Kidney epithelial cell (primary cell): ENCODE data around the gene FAM117B. TPM values are rescaled to one million over a fixed set of nuclear protein-coding genes. Genes with fewer than 3 reads are reported as not detected.

Experiments used
- DNase-seq: peaks from one replicate; pipeline ENCODE4 v3.0.0-alpha.2; 2010; ENCODE audit warnings: low read depth
- H3K27me3 ChIP-seq: 2 replicates; pipeline ENCODE4 v1.6.0; 2011; ENCODE audit warnings: low read length; ENCODE audit not compliant: control insufficient read depth, insufficient read depth
- H3K36me3 ChIP-seq: 2 replicates; pipeline ENCODE4 v1.5.1; 2011; ENCODE audit warnings: low read length; ENCODE audit not compliant: control insufficient read depth, insufficient read depth
- H3K4me3 ChIP-seq: 2 replicates; pipeline ENCODE4 v1.5.1; 2011; ENCODE audit warnings: low read depth, mild to moderate bottlenecking, control low read depth, low read length
- CTCF ChIP-seq: IDR thresholded peaks from 2 replicates; pipeline ENCODE4 v1.5.1; 2011; ENCODE audit warnings: mild to moderate bottlenecking, moderate library complexity, low read length, control low read depth, inconsistent platforms; ENCODE audit not compliant: insufficient read depth, poor library complexity, severe bottlenecking
- total RNA-seq: library from RNA; depleted of rRNA; stranded (reverse); fragments of >200 nt; gene quantifications from 2 replicates; pipeline ENCODE4 v1.2.3, GENCODE V29; 2015

Gene FAM117B
- total RNA-seq, 1 donor from 2014 or later: 6.7 TPM

- no peak for DNase-seq
- Histone ChIP-seq H3K36me3 (no peaks in the 10 kb centered on the region), H3K4me3 (no peak overlapping the region), H3K27me3 (no peaks in the 10 kb centered on the region)
- no peak for TF ChIP-seq CTCF
Measured at GRCh38 chr2:202632682-202633290, 2.0 kb upstream of the FAM117B start.

- Histone ChIP-seq H3K4me3 (no peak overlapping the region), H3K36me3 (no peaks in the 10 kb centered on the region), H3K27me3 (no peaks in the 10 kb centered on the region)
- no peak for DNase-seq
- TF ChIP-seq CTCF: no peak
Measured at GRCh38 chr2:202633470-202633869, 1.3 kb upstream of the FAM117B start.

- no peaks in the 10 kb centered on the region for H3K27me3 ChIP-seq
- no peak for TF ChIP-seq CTCF
- peak; percentile 77 for DNase-seq
- peak overlapping the region; percentile 94 for H3K4me3 ChIP-seq
- H3K36me3 ChIP-seq: no peaks in the 10 kb centered on the region
Measured at GRCh38 chr2:202635428-202636212, 851 bp downstream of the FAM117B start.

- Histone ChIP-seq H3K4me3 (peak overlapping the region; percentile 94), H3K27me3 (no peaks in the 10 kb centered on the region), H3K36me3 (no peaks in the 10 kb centered on the region)
- TF ChIP-seq CTCF: no peak
- DNase-seq: no peak
Measured at GRCh38 chr2:202636213-202636513, 1.4 kb downstream of the FAM117B start.

GRCh38 chr2:202638721-202639120, 4.0 kb downstream of the FAM117B start:
- H3K4me3 ChIP-seq: no peak overlapping the region
- DNase-seq: no peak
- no peaks in the 10 kb centered on the region for H3K27me3 ChIP-seq
- TF ChIP-seq CTCF: no peak
- H3K36me3 ChIP-seq: no peaks in the 10 kb centered on the region

- DNase-seq: no peak
- Histone ChIP-seq H3K4me3 (no peak overlapping the region), H3K27me3 (no peaks in the 10 kb centered on the region), H3K36me3 (no peaks in the 10 kb centered on the region)
- TF ChIP-seq CTCF: no peak
Measured at GRCh38 chr2:202639231-202639630, 4.5 kb downstream of the FAM117B start.
